ENCODE results near the gene GCNT1. TPM values are rescaled to one million over a fixed set of nuclear protein-coding genes. Genes with fewer than 3 reads are reported as not detected.

The GCNT1 gene
- 14.6 and 17.8 TPM in 2 replicates for total RNA-seq (2014; rRNA removed; shearing (Covaris generic))

- Histone ChIP-seq H3K4me1 (replicated peaks) (peaks cover 27% of the 10 kb centered on the region), H3K9me3 (replicated peaks) (no peaks in the 10 kb centered on the region), H3K27ac (peak within 1 kb of the TSS; percentile 29), H3K36me3 (no peaks in the 10 kb centered on the region; the same call in 1 of the 2 replicates), H3K27me3 (replicated peaks) (no peaks in the 10 kb centered on the region), H3K4me3 (peak within 1 kb of the TSS; percentile 69)
- peak; percentile 77 to 87 for DNase-seq (ENCODE audit: low read depth in 1 of 2, low spot score in 2 of 2)
These were observed at the start of gene GCNT1 for GRCh38 chr9:76458903-76459693. TSS of gene GCNT1 (plus strand) at chr9:76459182. CDS start at chr9:76502382, 43,200 bp downstream.

DNA sequence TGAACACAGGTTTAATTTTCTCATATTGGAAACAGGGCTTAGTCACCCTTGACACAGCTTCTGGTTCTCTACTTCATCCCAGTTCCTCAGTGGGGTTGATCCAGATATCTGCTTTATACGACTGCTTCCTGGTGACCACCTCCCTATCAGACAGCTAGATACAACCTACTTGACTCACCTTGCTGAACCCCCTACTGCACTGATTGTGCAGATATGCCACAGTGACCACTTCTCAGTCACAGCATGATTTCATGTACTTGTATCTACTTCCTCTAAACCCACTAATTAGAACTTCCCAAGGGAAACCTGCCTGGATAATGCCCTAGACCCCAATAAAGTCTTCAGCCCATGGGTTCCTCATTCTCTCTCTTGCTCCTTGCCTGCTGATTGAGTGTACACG, 46.3 kb upstream of the GCNT1 start:
- H3K27me3 ChIP-seq (replicated peaks): no peaks in the 10 kb centered on the region
- no peak overlapping the region for H3K4me3 ChIP-seq
- H3K36me3 ChIP-seq: no peaks in the 10 kb centered on the region
- no peak overlapping the region for H3K27ac ChIP-seq
- no peak for DNase-seq (ENCODE audit: low read depth in 1 of 2, low spot score in 2 of 2)
- peaks cover 7% of the 10 kb centered on the region for H3K4me1 ChIP-seq (replicated peaks)
- H3K9me3 ChIP-seq (replicated peaks): no peaks in the 10 kb centered on the region

DNA sequence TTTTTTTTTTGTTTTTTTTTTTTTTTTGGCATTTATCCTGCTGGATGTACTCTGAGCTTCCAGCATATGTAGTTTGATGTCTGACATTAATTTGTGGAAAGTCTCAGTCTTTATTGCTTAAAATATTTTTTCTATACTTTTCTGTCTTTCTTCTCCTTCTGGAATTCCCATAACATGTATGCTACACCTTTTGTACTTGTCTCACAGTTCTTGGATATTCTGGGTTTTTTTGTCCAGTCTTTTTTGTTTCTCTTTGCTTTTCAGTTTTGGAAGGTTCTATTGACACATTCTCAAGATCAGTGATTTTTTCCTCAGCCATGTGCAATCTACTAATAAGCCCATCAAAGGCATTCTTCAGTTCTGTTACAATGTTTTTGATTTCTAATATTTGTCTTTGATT, 45.3 kb upstream of the GCNT1 start:
- Histone ChIP-seq H3K27ac (no peak overlapping the region), H3K9me3 (replicated peaks) (no peaks in the 10 kb centered on the region), H3K4me1 (replicated peaks) (peaks cover 7% of the 10 kb centered on the region), H3K4me3 (no peak overlapping the region), H3K27me3 (replicated peaks) (no peaks in the 10 kb centered on the region), H3K36me3 (no peaks in the 10 kb centered on the region)
- no peak for DNase-seq (ENCODE audit: low read depth in 1 of 2, low spot score in 2 of 2)

- peaks cover 7% of the 10 kb centered on the region for H3K4me1 ChIP-seq (replicated peaks)
- H3K9me3 ChIP-seq (replicated peaks): no peaks in the 10 kb centered on the region
- H3K27me3 ChIP-seq (replicated peaks): no peaks in the 10 kb centered on the region
- no peak overlapping the region for H3K27ac ChIP-seq
- no peak overlapping the region for H3K4me3 ChIP-seq
- no peak for DNase-seq (ENCODE audit: low read depth in 1 of 2, low spot score in 2 of 2)
- no peaks in the 10 kb centered on the region for H3K36me3 ChIP-seq
These were observed 44.3 kb upstream of the GCNT1 start for GRCh38 chr9:76414661-76415060.

DNA sequence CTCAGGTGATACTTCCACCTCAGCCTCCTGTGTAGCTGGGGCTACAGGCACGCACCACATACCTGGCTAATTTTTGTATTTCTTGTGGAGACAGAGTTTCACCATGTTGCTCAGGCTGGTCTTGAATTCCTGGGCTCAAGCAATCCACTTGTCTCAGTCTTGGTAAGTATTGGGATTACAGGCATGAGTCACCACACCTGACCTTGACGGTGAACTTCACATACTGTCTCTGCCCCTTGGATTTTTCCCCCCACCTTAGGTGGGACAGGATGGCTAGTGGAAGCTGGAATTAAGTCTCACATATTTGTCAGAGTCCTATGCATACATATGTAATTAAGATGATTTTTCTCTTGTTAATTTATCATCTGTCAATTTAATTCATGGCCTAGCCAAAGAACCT, 43.8 kb upstream of the GCNT1 start:
- Histone ChIP-seq H3K9me3 (replicated peaks) (no peaks in the 10 kb centered on the region), H3K36me3 (no peaks in the 10 kb centered on the region), H3K4me3 (no peak overlapping the region), H3K27me3 (replicated peaks) (no peaks in the 10 kb centered on the region), H3K27ac (no peak overlapping the region), H3K4me1 (replicated peaks) (peaks cover 7% of the 10 kb centered on the region)
- no peak for DNase-seq (ENCODE audit: low read depth in 1 of 2, low spot score in 2 of 2)

- DNase-seq (ENCODE audit: low read depth in 1 of 2, low spot score in 2 of 2): no peak
- H3K4me1 ChIP-seq (replicated peaks): peaks cover 7% of the 10 kb centered on the region
- H3K27me3 ChIP-seq (replicated peaks): no peaks in the 10 kb centered on the region
- H3K4me3 ChIP-seq: no peak overlapping the region
- no peaks in the 10 kb centered on the region for H3K36me3 ChIP-seq
- H3K27ac ChIP-seq: no peak overlapping the region
- H3K9me3 ChIP-seq (replicated peaks): no peaks in the 10 kb centered on the region
These were observed 43.3 kb upstream of the GCNT1 start for GRCh38 chr9:76415731-76416130.

GRCh38 chr9:76417394-76417793, 41.6 kb upstream of the GCNT1 start:
- Histone ChIP-seq H3K27ac (no peak overlapping the region), H3K36me3 (no peaks in the 10 kb centered on the region), H3K4me1 (replicated peaks) (peaks cover 7% of the 10 kb centered on the region), H3K4me3 (no peak overlapping the region), H3K27me3 (replicated peaks) (no peaks in the 10 kb centered on the region), H3K9me3 (replicated peaks) (no peaks in the 10 kb centered on the region)
- no peak for DNase-seq (ENCODE audit: low read depth in 1 of 2, low spot score in 2 of 2)

GRCh38 chr9:76419782-76420380, 39.1 kb upstream of the GCNT1 start:
- H3K4me3 ChIP-seq: no peak overlapping the region
- DNase-seq (ENCODE audit: low read depth in 1 of 2, low spot score in 2 of 2): peak in 1 of 2 experiments; percentile 12
- no peaks in the 10 kb centered on the region for H3K27me3 ChIP-seq (replicated peaks)
- peaks cover 7% of the 10 kb centered on the region for H3K4me1 ChIP-seq (replicated peaks)
- no peak overlapping the region for H3K27ac ChIP-seq
- H3K36me3 ChIP-seq: no peaks in the 10 kb centered on the region
- H3K9me3 ChIP-seq (replicated peaks): no peaks in the 10 kb centered on the region

GRCh38 chr9:76423216-76424177, 35.5 kb upstream of the GCNT1 start:
- H3K4me3 ChIP-seq: no peak overlapping the region
- H3K4me1 ChIP-seq (replicated peaks): no peaks in the 10 kb centered on the region
- H3K27me3 ChIP-seq (replicated peaks): no peaks in the 10 kb centered on the region
- DNase-seq (ENCODE audit: low read depth in 1 of 2, low spot score in 2 of 2): no peak
- no peak overlapping the region for H3K27ac ChIP-seq
- no peaks in the 10 kb centered on the region for H3K9me3 ChIP-seq (replicated peaks)
- no peaks in the 10 kb centered on the region for H3K36me3 ChIP-seq

- H3K4me1 ChIP-seq (replicated peaks): no peaks in the 10 kb centered on the region
- H3K36me3 ChIP-seq: no peaks in the 10 kb centered on the region
- DNase-seq (ENCODE audit: low read depth in 1 of 2, low spot score in 2 of 2): no peak
- H3K27me3 ChIP-seq (replicated peaks): no peaks in the 10 kb centered on the region
- no peak overlapping the region for H3K27ac ChIP-seq
- H3K9me3 ChIP-seq (replicated peaks): no peaks in the 10 kb centered on the region
- no peak overlapping the region for H3K4me3 ChIP-seq
These were observed 34.5 kb upstream of the GCNT1 start for GRCh38 chr9:76424491-76424890.

DNA sequence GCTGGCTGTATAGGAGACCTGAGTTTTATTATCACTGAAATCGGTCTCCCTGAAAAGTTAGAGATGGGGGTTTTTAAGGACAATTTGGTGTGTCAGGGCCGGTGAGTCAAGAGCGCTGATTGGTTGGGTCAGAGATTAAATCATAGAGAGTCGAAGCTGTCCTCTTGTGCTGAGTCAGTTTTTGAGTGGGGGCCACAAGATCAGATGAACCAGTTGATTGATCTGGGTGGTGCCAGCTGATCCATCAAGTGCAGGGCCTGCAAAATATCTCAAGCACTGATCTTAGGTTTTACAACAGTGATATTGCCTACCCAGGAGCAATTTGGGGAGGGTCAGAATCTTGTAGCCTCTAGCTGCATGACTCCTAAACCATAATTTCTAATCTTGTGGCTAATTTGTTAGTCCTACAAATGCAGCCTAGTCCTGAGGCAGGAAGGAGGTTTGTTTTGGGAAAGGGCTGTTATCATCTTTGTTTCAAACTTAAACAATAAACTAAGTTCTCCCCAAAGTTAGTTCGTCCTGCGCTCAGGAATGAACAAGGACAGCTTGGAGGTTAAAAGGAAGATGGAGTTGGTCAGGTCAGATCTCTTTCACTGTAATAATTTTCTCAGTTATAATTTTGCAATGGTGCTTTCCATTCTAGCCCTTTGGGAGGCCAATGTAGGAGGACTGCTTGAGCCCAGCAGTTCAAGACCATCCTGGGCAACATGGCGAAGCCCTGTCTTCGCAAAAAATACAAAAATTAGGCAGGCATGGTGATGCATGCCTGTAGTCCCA, 33.1 kb upstream of the GCNT1 start:
- no peak overlapping the region for H3K4me3 ChIP-seq
- H3K4me1 ChIP-seq (replicated peaks): no peaks in the 10 kb centered on the region
- no peak overlapping the region for H3K27ac ChIP-seq
- no peaks in the 10 kb centered on the region for H3K9me3 ChIP-seq (replicated peaks)
- DNase-seq (ENCODE audit: low read depth in 1 of 2, low spot score in 2 of 2): no peak
- no peaks in the 10 kb centered on the region for H3K27me3 ChIP-seq (replicated peaks)
- no peaks in the 10 kb centered on the region for H3K36me3 ChIP-seq

GRCh38 chr9:76426807-76427419, 32.1 kb upstream of the GCNT1 start:
- Histone ChIP-seq H3K9me3 (replicated peaks) (no peaks in the 10 kb centered on the region), H3K36me3 (no peaks in the 10 kb centered on the region), H3K4me1 (replicated peaks) (no peaks in the 10 kb centered on the region), H3K27me3 (replicated peaks) (no peaks in the 10 kb centered on the region), H3K4me3 (no peak overlapping the region), H3K27ac (no peak overlapping the region)
- no peak for DNase-seq (ENCODE audit: low read depth in 1 of 2, low spot score in 2 of 2)

DNA sequence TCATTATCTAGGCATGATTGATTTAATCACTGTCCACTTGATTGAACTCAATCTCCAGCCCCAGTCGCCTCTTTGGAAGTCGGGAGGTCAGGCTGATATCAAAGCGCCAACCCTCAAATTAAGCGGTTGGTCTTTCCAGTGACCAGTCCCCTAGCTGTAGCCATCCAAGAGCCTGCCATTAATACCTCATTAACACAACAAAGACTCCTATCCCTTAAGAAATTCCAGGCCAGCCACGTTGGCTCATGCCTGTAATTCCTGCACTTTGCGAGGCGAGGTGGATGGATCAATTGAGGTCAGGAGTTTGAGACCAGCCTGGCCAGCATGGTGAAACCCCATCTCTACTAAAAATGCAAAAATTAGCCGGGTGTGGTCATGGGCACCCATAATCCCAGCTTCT, 27.4 kb upstream of the GCNT1 start:
- no peaks in the 10 kb centered on the region for H3K9me3 ChIP-seq (replicated peaks)
- H3K4me3 ChIP-seq: no peak overlapping the region
- H3K4me1 ChIP-seq (replicated peaks): no peaks in the 10 kb centered on the region
- no peak overlapping the region for H3K27ac ChIP-seq
- no peaks in the 10 kb centered on the region for H3K27me3 ChIP-seq (replicated peaks)
- H3K36me3 ChIP-seq: no peaks in the 10 kb centered on the region
- no peak for DNase-seq (ENCODE audit: low read depth in 1 of 2, low spot score in 2 of 2)
